Globus pallidus (tissue), 1 donor: ENCODE measurements around the gene ERMP1.
"Not testable (repeated sequence)": the region's sequence is repeated elsewhere in the genome, so short reads cannot be mapped to it uniquely, and the experiment has no call there.

Source experiments
- DNase-seq: peaks from one replicate; pipeline ENCODE4 v3.0.0-alpha.2; 2015; ENCODE audit warnings: low spot score

Gene ERMP1

GRCh38 chr9:5832538-5833529 is at the start of gene ERMP1:
TSS of gene ERMP1 (minus strand) at chr9:5833117. CDS start at chr9:5833027, 90 bp downstream.
- peak; percentile 93 for DNase-seq

GRCh38 chr9:5882244-5883012 is 49.5 kb upstream of the ERMP1 start:
- not testable (repeated sequence) for DNase-seq

GRCh38 chr9:5879419-5880181 is 46.7 kb upstream of the ERMP1 start:
- no peak for DNase-seq

- DNase-seq = no peak
These were observed 43.8 kb upstream of the ERMP1 start for GRCh38 chr9:5876711-5877110.

GRCh38 chr9:5876026-5876425 is 43.1 kb upstream of the ERMP1 start:
- DNase-seq = no peak

GRCh38 chr9:5874048-5874447 is 41.1 kb upstream of the ERMP1 start:
- DNase-seq = no peak

- DNase-seq = no peak
These were observed 40.5 kb upstream of the ERMP1 start for GRCh38 chr9:5873439-5873838.

- DNase-seq = no peak
These were observed 39.6 kb upstream of the ERMP1 start for GRCh38 chr9:5872511-5872910.

- no peak for DNase-seq
These were observed 38.9 kb upstream of the ERMP1 start for GRCh38 chr9:5871785-5872184.

- DNase-seq = no peak
These were observed 37.8 kb upstream of the ERMP1 start for GRCh38 chr9:5870691-5871090.

- no peak for DNase-seq
These were observed 37.1 kb upstream of the ERMP1 start for GRCh38 chr9:5870020-5870339.

- no peak for DNase-seq
These were observed 36.5 kb upstream of the ERMP1 start for GRCh38 chr9:5869315-5870019.

GRCh38 chr9:5868235-5868634 is 35.3 kb upstream of the ERMP1 start:
- no peak for DNase-seq

- DNase-seq = no peak
These were observed 33.8 kb upstream of the ERMP1 start for GRCh38 chr9:5866685-5867084.

- no peak for DNase-seq
These were observed 33.4 kb upstream of the ERMP1 start for GRCh38 chr9:5866272-5866671.

GRCh38 chr9:5864446-5864845 is 31.5 kb upstream of the ERMP1 start:
- DNase-seq = no peak

- DNase-seq = no peak
These were observed 30.3 kb upstream of the ERMP1 start for GRCh38 chr9:5863092-5863746.

GRCh38 chr9:5858833-5859232 is 25.9 kb upstream of the ERMP1 start:
- no peak for DNase-seq

GRCh38 chr9:5857928-5858327 is 25.0 kb upstream of the ERMP1 start:
- no peak for DNase-seq

- no peak for DNase-seq
These were observed 21.3 kb upstream of the ERMP1 start for GRCh38 chr9:5854063-5854790.

- DNase-seq = no peak
These were observed 20.7 kb upstream of the ERMP1 start for GRCh38 chr9:5853617-5854016.
